ENCODE measurements around the gene TGFBI.

DNA sequence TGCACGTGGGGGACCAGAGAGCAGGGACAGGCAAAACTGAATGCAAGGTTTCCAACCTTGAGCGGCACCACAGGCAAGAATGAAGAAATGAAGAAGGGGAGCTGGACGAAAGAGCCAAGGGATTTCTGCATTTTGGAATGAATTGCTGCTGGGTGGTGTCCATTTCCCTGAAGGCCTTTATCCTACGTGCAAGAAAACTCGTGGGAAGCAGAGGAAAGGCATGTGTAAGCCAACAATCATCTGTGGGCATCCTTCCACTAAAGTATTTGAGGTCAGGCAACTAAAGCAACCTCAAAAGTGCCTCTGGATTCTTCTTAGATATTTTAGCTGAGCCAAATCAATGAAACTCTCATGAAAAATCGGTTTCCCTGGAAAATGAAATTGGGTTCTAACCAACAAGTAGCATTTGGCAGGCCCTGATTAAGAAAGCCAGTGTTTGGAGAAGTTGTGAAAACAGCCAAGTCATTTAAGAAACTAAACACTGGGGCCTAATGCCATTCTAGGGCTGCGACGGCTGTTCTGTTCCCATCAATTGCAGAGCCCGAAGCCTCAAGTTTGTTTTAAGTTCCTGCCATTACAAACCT lies 4.7 kb upstream of the TGFBI start:
- TF ChIP-seq, protein P1, sequence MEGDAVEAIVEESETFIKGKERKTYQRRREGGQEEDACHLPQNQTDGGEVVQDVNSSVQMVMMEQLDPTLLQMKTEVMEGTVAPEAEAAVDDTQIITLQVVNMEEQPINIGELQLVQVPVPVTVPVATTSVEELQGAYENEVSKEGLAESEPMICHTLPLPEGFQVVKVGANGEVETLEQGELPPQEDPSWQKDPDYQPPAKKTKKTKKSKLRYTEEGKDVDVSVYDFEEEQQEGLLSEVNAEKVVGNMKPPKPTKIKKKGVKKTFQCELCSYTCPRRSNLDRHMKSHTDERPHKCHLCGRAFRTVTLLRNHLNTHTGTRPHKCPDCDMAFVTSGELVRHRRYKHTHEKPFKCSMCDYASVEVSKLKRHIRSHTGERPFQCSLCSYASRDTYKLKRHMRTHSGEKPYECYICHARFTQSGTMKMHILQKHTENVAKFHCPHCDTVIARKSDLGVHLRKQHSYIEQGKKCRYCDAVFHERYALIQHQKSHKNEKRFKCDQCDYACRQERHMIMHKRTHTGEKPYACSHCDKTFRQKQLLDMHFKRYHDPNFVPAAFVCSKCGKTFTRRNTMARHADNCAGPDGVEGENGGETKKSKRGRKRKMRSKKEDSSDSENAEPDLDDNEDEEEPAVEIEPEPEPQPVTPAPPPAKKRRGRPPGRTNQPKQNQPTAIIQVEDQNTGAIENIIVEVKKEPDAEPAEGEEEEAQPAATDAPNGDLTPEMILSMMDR (IDR thresholded peaks at IDR 0.05; ENCODE audit: low read depth, low read length): no peak
- no peak for TF ChIP-seq EZH2phosphoT487 (IDR thresholded peaks at IDR 0.05; ENCODE audit: low read depth)
